HepG2 (cell line): Measurements from ENCODE around the gene CHAF1A. TPM values are rescaled to one million over a fixed set of nuclear protein-coding genes. Genes with fewer than 3 reads are reported as not detected.

ENCODE experiments used
- ARNT2 ChIP-seq: sonication (generic); formaldehyde crosslinking; IDR thresholded peaks from 2 replicates; pipeline ENCODE4 v1.8.0; 2022; ENCODE audit warnings: mild to moderate bottlenecking, low read depth, missing genetic modification reagents, moderate library complexity
- ATF2 ChIP-seq: sonication (generic); formaldehyde crosslinking; IDR thresholded peaks from 2 replicates; pipeline ENCODE4 v1.4.0; 2020; ENCODE audit warnings: missing genetic modification reagents
- BRD4 ChIP-seq: sonication (generic); formaldehyde crosslinking; IDR thresholded peaks from 2 replicates; pipeline ENCODE4 v1.4.0; 2020; ENCODE audit warnings: missing genetic modification reagents
- BRF2 ChIP-seq: sonication (generic); formaldehyde crosslinking; IDR thresholded peaks from 2 replicates; pipeline ENCODE4 v1.8.1; 2022; ENCODE audit warnings: mild to moderate bottlenecking, missing genetic modification reagents
- CREBL2 ChIP-seq: sonication (generic); formaldehyde crosslinking; IDR thresholded peaks from 2 replicates; pipeline ENCODE4 v1.8.1; 2023; ENCODE audit warnings: missing genetic modification reagents, mild to moderate bottlenecking, borderline replicate concordance
- EED ChIP-seq: sonication (generic); formaldehyde crosslinking; IDR thresholded peaks from 2 replicates; pipeline ENCODE4 v1.5.0; 2020; ENCODE audit warnings: mild to moderate bottlenecking, missing genetic modification reagents
- ELF3 ChIP-seq: IDR thresholded peaks from 2 replicates; pipeline ENCODE4 v1.6.1; 2016; ENCODE audit warnings: missing genetic modification reagents, missing compliant biosample characterization
- ETS1 ChIP-seq: sonication (generic); formaldehyde crosslinking; IDR thresholded peaks from 2 replicates; pipeline ENCODE4 v1.4.0; 2020; ENCODE audit warnings: missing genetic modification reagents
- FOSL1 ChIP-seq: sonication (generic); formaldehyde crosslinking; IDR thresholded peaks from 2 replicates; pipeline ENCODE4 v1.9.0; 2021; ENCODE audit warnings: missing genetic modification reagents, borderline replicate concordance
- GLI4 ChIP-seq: sonication (generic); formaldehyde crosslinking; IDR thresholded peaks from 2 replicates; pipeline ENCODE4 v1.5.1; 2020; ENCODE audit warnings: missing genetic modification reagents, mild to moderate bottlenecking, moderate library complexity, borderline replicate concordance
- KAT2B ChIP-seq: fragments of 150-350 bp; IDR thresholded peaks from 2 replicates; pipeline ENCODE4 v1.6.1; 2014; ENCODE audit warnings: low read depth, low read length, borderline replicate concordance
- KLF11 ChIP-seq: IDR thresholded peaks from 2 replicates; pipeline ENCODE4 v1.6.1; 2016; ENCODE audit warnings: missing compliant biosample characterization
- LBX2 ChIP-seq: sonication (generic); formaldehyde crosslinking; IDR thresholded peaks from 2 replicates; pipeline ENCODE4 v1.5.0; 2020; ENCODE audit warnings: missing genetic modification reagents, mild to moderate bottlenecking, borderline replicate concordance
- MED1 ChIP-seq: sonication (generic); formaldehyde crosslinking; IDR thresholded peaks from 2 replicates; pipeline ENCODE4 v1.4.0; 2020; ENCODE audit warnings: missing genetic modification reagents
- PHF8 ChIP-seq: sonication (generic); formaldehyde crosslinking; IDR thresholded peaks from 2 replicates; pipeline ENCODE4 v1.5.0; 2020; ENCODE audit warnings: missing genetic modification reagents
- POLR2A ChIP-seq, 2 experiments: IDR thresholded peaks; 2 replicates each; pipeline ENCODE4 v1.6.1; 2011; ENCODE audit warnings: low read depth in 2 of 2, low read length in 2 of 2, mild to moderate bottlenecking in 1 of 2, moderate library complexity in 1 of 2; ENCODE audit not compliant: insufficient read depth in 1 of 2
- RBFOX2 ChIP-seq: fragments of 200-400 bp; formaldehyde crosslinking; IDR thresholded peaks from 2 replicates; pipeline ENCODE4 v1.6.1; 2017; ENCODE audit warnings: low read depth, mild to moderate bottlenecking, low read length
- SP4 ChIP-seq: sonication (generic); formaldehyde crosslinking; IDR thresholded peaks from 2 replicates; pipeline ENCODE4 v1.8.1; 2023; ENCODE audit warnings: mild to moderate bottlenecking, missing genetic modification reagents
- SP5 ChIP-seq: IDR thresholded peaks from 2 replicates; pipeline ENCODE4 v1.6.1; 2016; ENCODE audit warnings: low read depth, borderline replicate concordance
- TRIM24 ChIP-seq: sonication (generic); formaldehyde crosslinking; IDR thresholded peaks from 2 replicates; pipeline ENCODE4 v1.8.0; 2022; ENCODE audit warnings: mild to moderate bottlenecking, missing genetic modification reagents
- ZNF317 ChIP-seq: sonication (generic); formaldehyde crosslinking; IDR thresholded peaks from 2 replicates; pipeline ENCODE4 v1.5.0; 2020; ENCODE audit warnings: mild to moderate bottlenecking, missing genetic modification reagents
- ZNF629 ChIP-seq: sonication (generic); formaldehyde crosslinking; conservative IDR thresholded peaks from 2 replicates; pipeline ENCODE4 v1.5.0; 2020; ENCODE audit warnings: missing genetic modification reagents
- ZNF644 ChIP-seq: IDR thresholded peaks from 2 replicates; pipeline ENCODE4 v1.6.1; 2016; ENCODE audit warnings: low read depth
- ZNF800 ChIP-seq: sonication (generic); formaldehyde crosslinking; IDR thresholded peaks from 2 replicates; pipeline ENCODE4 v1.4.0; 2020; ENCODE audit warnings: missing genetic modification reagents
- polyA plus RNA-seq, 8 experiments: library from polyadenylated mRNA; depleted of rRNA in 3 of 8; stranded (reverse) in 7 of 8; unstranded in 1 of 8; fragments of >200 nt; fragmentation: Illumina TruSeq in 4 of 8; extraction: Trizol in 4 of 8; gene quantifications; 2 replicates each; pipeline versions ENCODE4 v1.2.1 to v1.2.3, GENCODE V29; 2011 to 2016; ENCODE audit warnings: low read depth in 4 of 8, missing spikeins in 1 of 8, mixed read lengths in 1 of 8; ENCODE audit not compliant: insufficient read depth in 1 of 8
- total RNA-seq, 5 experiments: library from RNA; depleted of rRNA; stranded (reverse); fragments of >200 nt; fragmentation: Illumina TruSeq; extraction: Trizol; gene quantifications; 2 replicates each; pipeline ENCODE4 v1.2.3, GENCODE V29; 2016; ENCODE audit warnings: low read depth in 1 of 5

Gene CHAF1A
- total and polyA plus RNA-seq, 2 of the 13 experiments (the other 11 are each of a cell fraction or from before 2014, with no cell fraction given), result 11.0 to 34.8 TPM

GRCh38 chr19:4390567-4391305 is 11.7 kb upstream of the CHAF1A start (continued):
- TF ChIP-seq TRIM24 (CRISPR knock-in tag) (peak; percentile 75; the same call in 1 of the 2 replicates), POLR2A (IDR thresholded peaks at IDR 0.05; ENCODE audit: insufficient read depth in 1 of 2, low read depth in 2 of 2, low read length in 2 of 2) (peak; percentile 39 to 70; a peak in 3 of 4 replicates), ATF2 (CRISPR knock-in tag) (peak; percentile 65; the same call in 1 of the 2 replicates), KAT2B (no peak), PHF8 (CRISPR knock-in tag) (no peak; the same call in 1 of the 2 replicates), ZNF317 (CRISPR knock-in tag) (0 out of 2 replicates have a peak, but pooled peaks have one; percentile 53), LBX2 (CRISPR knock-in tag) (no peak), EED (CRISPR knock-in tag) (no peak), ARNT2 (CRISPR knock-in tag) (no peak), ZNF629 (CRISPR knock-in tag) (peak; percentile 52; the same call in 1 of the 2 replicates), CREBL2 (CRISPR knock-in tag) (no peak), RBFOX2 (0 out of 2 replicates have a peak, but pooled peaks have one; percentile 17), ELF3 (CRISPR knock-in tag) (peak; percentile 88), ZNF644 (CRISPR knock-in tag) (0 out of 2 replicates have a peak, but pooled peaks have one; percentile 39), MED1 (CRISPR knock-in tag) (peak; percentile 89), SP4 (CRISPR knock-in tag) (no peak), BRD4 (no peak), GLI4 (no peak), SP5 (CRISPR knock-in tag) (0 out of 2 replicates have a peak, but pooled peaks have one; percentile 46), ZNF800 (CRISPR knock-in tag) (no peak; the same call in 1 of the 2 replicates), BRF2 (0 out of 2 replicates have a peak, but pooled peaks have one; percentile 33), KLF11 (CRISPR knock-in tag) (no peak), FOSL1 (CRISPR knock-in tag) (peak; percentile 47; the same call in 1 of the 2 replicates), ETS1 (CRISPR knock-in tag) (no peak)
